Fibroblast of pulmonary artery (primary cell): ENCODE results near the gene MCM9.

Experiments
- DNase-seq: peaks from one replicate; pipeline ENCODE4 v3.0.0-alpha.2; 2010; ENCODE audit warnings: low read depth
- H3K4me3 ChIP-seq: replicated peaks from 2 replicates; pipeline ENCODE4 v1.5.1; 2011; ENCODE audit warnings: low read depth, mild to moderate bottlenecking, control low read depth, low read length, moderate library complexity
- TF ChIP-seq, protein P1 (sequence below): IDR thresholded peaks from 2 replicates; pipeline ENCODE4 v1.5.1; 2011; ENCODE audit warnings: mild to moderate bottlenecking, control low read depth, low read length, inconsistent platforms; ENCODE audit errors: missing control alignments

The MCM9 gene

DNA sequence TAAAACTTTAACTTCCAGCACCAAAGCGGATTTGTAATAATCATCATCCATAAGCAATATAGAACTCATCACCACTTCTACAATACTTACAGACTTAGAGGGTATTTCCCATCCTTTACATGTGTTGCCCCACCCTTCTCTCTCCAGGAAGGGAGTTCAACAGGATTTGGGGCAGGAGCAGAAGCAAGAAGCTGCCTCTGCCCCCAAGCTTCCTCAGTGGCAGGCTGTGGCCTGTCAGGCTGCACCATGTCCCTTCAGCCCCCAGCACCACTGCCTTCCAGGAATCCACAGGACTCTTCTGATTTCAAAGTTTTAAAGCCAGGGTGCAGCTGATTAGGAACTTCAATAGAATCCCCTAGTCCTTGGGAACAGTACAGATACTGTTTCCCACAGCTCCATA is 36.7 kb upstream of the MCM9 start:
- no peak for DNase-seq
- H3K4me3 ChIP-seq: no peak overlapping the region
- TF ChIP-seq, protein P1, sequence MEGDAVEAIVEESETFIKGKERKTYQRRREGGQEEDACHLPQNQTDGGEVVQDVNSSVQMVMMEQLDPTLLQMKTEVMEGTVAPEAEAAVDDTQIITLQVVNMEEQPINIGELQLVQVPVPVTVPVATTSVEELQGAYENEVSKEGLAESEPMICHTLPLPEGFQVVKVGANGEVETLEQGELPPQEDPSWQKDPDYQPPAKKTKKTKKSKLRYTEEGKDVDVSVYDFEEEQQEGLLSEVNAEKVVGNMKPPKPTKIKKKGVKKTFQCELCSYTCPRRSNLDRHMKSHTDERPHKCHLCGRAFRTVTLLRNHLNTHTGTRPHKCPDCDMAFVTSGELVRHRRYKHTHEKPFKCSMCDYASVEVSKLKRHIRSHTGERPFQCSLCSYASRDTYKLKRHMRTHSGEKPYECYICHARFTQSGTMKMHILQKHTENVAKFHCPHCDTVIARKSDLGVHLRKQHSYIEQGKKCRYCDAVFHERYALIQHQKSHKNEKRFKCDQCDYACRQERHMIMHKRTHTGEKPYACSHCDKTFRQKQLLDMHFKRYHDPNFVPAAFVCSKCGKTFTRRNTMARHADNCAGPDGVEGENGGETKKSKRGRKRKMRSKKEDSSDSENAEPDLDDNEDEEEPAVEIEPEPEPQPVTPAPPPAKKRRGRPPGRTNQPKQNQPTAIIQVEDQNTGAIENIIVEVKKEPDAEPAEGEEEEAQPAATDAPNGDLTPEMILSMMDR: no peak

DNA sequence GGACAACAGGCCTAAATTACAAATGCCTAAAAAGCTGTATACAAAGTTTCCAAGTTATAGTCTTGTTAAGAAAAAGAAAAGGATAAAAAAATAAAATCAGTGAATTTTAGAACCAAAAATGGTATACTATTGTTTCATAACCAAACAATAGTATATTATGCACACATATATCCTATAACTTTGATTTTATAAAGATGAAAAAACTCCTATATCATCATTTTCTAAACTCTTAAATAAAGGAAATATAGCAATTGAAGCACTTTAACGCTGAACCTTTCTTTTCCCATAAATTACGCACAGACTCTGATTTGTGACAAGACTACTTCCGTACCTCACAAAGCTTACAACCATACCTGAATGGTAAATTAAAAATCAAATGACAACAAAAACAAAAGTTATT is 35.9 kb upstream of the MCM9 start:
- no peak overlapping the region for H3K4me3 ChIP-seq
- no peak for DNase-seq
- TF ChIP-seq, protein P1: no peak

DNA sequence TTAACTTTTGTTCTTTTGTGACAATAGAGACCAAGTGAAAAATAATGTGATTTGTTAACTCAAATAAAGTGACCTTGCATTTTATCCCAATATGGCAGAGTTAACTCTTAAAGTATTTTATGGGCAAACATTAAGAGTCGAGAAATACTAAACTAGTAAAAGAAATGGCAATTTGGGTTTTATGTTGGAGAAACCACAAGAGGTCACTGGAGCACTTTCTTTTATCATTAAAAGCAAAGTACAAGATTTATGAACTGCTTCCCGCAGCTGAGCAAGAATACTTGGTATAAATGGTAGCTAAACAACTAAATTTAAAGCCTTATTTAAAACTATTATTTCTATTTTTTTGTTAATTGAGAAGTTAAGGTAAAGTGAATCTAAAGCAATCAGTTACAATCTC is 33.5 kb upstream of the MCM9 start:
- DNase-seq: peak; percentile 50
- TF ChIP-seq, protein P1: peak; percentile 26
- no peak overlapping the region for H3K4me3 ChIP-seq

DNA sequence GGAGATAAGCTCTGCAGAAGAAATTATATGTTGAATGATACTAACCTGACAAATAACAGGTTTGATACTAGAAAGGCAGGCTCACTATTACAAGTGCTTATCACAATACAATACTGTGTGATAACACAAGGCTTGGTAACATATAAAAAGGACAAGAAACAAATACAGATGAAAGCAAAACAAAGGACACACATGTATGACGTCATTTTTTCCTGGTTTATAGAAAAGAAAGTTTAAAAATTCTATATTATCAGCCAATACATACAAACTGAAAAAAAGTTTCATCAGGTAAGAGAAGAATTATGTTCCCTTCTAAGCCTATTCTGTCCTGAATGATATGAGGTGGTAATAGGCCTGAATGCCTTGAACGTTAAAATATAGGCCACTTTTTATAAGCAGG is 32.3 kb upstream of the MCM9 start:
- H3K4me3 ChIP-seq: no peak overlapping the region
- DNase-seq: no peak
- TF ChIP-seq, protein P1: no peak

DNA sequence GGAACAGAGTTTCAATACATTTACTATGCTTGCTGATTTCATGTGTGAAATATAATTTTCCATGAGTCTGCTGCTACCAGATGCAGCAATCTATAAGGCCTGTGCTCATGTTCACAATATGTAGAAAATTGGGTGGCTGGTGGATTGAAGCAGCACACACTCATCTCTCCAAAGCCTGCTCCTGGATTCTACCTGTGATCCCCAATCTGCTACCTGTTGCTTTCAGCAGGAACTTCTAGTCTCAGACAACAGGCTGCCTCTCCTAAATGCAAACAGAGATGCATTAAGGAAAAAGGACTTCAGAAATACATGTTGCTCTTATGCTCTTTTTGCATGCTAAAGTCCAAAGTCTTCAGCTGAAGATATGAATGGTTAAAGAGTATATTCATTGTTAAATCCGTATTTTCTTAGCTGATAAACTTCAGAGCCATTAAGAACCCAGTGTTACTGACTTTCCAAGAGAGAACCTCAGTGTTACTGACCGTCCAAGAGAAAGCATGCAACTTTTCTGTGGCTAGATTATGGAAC is 30.9 kb upstream of the MCM9 start:
- TF ChIP-seq, protein P1: no peak
- DNase-seq: no peak
- H3K4me3 ChIP-seq: no peak overlapping the region

DNA sequence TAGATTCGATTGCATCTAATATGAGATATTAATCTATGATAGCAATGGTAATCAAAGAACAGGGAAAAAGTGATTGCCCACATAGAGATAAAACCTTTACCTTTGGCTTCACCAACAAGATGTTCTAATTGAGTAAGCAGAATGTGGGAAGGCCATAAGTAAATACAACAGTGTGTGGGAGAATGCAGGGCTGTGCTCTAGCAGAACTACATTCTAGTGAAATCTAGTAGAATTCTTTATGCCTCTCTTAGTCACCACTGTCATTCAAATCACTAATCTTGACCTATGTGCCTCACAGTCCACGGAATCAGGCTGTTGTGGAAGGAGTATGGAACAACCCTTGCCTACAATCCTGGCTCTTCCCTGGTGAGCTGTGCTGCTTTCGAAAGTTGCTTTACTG is 30.4 kb upstream of the MCM9 start:
- H3K4me3 ChIP-seq: no peak overlapping the region
- TF ChIP-seq, protein P1: no peak
- DNase-seq: peak; percentile 1

DNA sequence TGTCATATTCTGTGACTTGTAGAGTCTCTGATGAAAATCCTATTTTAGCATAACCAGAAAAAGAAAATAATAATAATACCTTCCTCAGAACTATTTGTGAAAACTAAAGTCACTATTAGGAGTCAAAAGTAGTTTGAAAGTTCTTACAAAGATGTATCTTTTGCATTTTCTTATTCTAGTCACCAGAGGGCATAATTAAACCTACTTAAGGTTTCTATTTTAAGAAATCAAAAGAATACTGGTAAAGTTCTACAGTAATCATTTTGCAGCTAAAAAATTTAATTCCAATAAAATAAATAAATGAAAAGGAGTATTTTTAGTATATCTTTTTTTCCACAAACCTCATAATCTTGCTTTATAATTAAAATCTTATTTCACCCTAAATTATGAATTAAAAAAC is 28.0 kb upstream of the MCM9 start:
- no peak overlapping the region for H3K4me3 ChIP-seq
- DNase-seq: peak; percentile 31
- TF ChIP-seq, protein P1: peak; percentile 32
